K562 (cell line): Measurements from ENCODE around the gene EEFSEC. TPM values are rescaled to one million over a fixed set of nuclear protein-coding genes. Genes with fewer than 3 reads are reported as not detected.

Experiments used
- C11orf30 ChIP-seq: fragments of 450-650 bp; IDR thresholded peaks from 2 replicates; pipeline ENCODE4 v1.6.1; 2016; ENCODE audit warnings: low read depth, mild to moderate bottlenecking
- CTBP1 ChIP-seq: fragments of 450-650 bp; IDR thresholded peaks from 2 replicates; pipeline ENCODE4 v1.6.1; 2016; ENCODE audit warnings: borderline replicate concordance
- GABPB1 ChIP-seq: sonication (generic); formaldehyde crosslinking; IDR thresholded peaks from 2 replicates; pipeline ENCODE4 v1.8.0; 2022; ENCODE audit warnings: mild to moderate bottlenecking, missing genetic modification reagents
- MAFK ChIP-seq: IDR thresholded peaks from 2 replicates; pipeline ENCODE4 v1.6.1; 2011; ENCODE audit warnings: low read length, improper control_type of control experiment
- MEIS2 ChIP-seq: fragments of 450-650 bp; IDR thresholded peaks from 2 replicates; pipeline ENCODE4 v1.6.1; 2014; ENCODE audit warnings: mild to moderate bottlenecking; ENCODE audit not compliant: partially characterized antibody
- MTA2 ChIP-seq: fragments of 450-650 bp; IDR thresholded peaks from 2 replicates; pipeline ENCODE4 v1.6.1; 2016; ENCODE audit warnings: low read depth
- MYNN ChIP-seq, 2 experiments: sonication (generic); formaldehyde crosslinking in 1 of 2; IDR thresholded peaks; 2 replicates each; pipeline versions ENCODE4 v1.5.0 to v1.6.1; 2016 to 2020; ENCODE audit warnings: antibody characterized with exemption in 1 of 2, missing genetic modification reagents in 1 of 2
- NFYB ChIP-seq: IDR thresholded peaks from 2 replicates; pipeline ENCODE4 v1.6.1; 2011; ENCODE audit warnings: mild to moderate bottlenecking, moderate library complexity; ENCODE audit not compliant: insufficient read length; ENCODE audit errors: extremely low read depth
- NR4A1 ChIP-seq, 2 experiments: fragments of 250-450 bp in 1 of 2; fragments of 450-650 bp in 1 of 2; sonication (Bioruptor Pico) in 1 of 2; IDR thresholded peaks; 2 replicates each; pipeline versions ENCODE4 v1.4.0 to v1.6.1; 2016 to 2020; ENCODE audit warnings: mild to moderate bottlenecking in 2 of 2, missing compliant biosample characterization in 1 of 2, missing genetic modification characterization in 1 of 2, moderate library complexity in 1 of 2
- SAP30 ChIP-seq: fragments of 200-600 bp; sonication (generic); IDR thresholded peaks from 2 replicates; pipeline ENCODE4 v1.6.1; 2012; ENCODE audit warnings: borderline replicate concordance, low read depth, mild to moderate bottlenecking, moderate library complexity, low read length, control low read depth, inconsistent platforms; ENCODE audit not compliant: insufficient read depth, poor library complexity, severe bottlenecking
- TRIM24 ChIP-seq, 2 experiments: fragments of 450-650 bp; IDR thresholded peaks; 2 replicates each; pipeline ENCODE4 v1.6.1; 2016
- polyA plus RNA-seq, 8 experiments: library from polyadenylated mRNA; depleted of rRNA in 4 of 8; stranded (reverse) in 5 of 8; unstranded in 3 of 8; fragments of >200 nt; fragmentation: Nextera tagmentation in 2 of 8; fragmentation: Illumina TruSeq in 1 of 8; extraction: Ambion mirVana in 2 of 8; extraction: Trizol in 1 of 8; gene quantifications; 2 replicates each; pipeline versions ENCODE4 v1.2.1 to v1.2.3, GENCODE V29; 2011 to 2014; ENCODE audit warnings: inconsistent platforms in 1 of 8, missing spikeins in 1 of 8
- total RNA-seq, 7 experiments: library from RNA; depleted of rRNA in 6 of 7; stranded (reverse); fragments of >200 nt in 6 of 7; fragmentation: Illumina TruSeq in 2 of 7; extraction: Trizol in 2 of 7; gene quantifications; 2 replicates each; pipeline versions ENCODE4 v1.2.1 to v1.2.3, GENCODE V29; 2011 to 2021; ENCODE audit warnings: low replicate concordance in 1 of 7
- TF ChIP-seq, protein P1 (sequence below): fragments of 250-450 bp; sonication (Bioruptor Pico); IDR thresholded peaks from 2 replicates; pipeline ENCODE4 v1.4.0; 2020

Gene EEFSEC
- total and polyA plus RNA-seq, 9 of the 15 experiments (the other 6 are each of a cell fraction or from before 2014, with no cell fraction given): 0.35 to 11.8 (median 7.7) TPM

DNA sequence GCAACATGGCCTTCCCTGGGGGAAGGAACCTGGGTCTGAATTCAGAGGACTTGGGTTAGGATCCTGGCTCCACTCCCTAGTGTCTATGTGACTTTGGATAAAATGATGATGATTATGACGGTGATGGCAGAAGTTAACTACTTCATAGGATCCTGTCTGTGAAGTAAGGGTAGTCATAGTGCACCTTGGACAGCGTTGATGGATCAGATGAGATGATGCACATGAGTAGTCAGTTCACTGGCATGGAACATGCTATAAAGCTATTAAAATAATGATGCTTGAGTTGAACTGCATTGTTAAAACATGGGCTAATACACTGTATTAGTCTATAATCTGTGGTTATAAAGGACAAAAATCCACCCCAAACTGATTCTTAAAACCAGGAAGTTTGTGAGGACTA is 62.0 kb downstream of the EEFSEC start (continued):
- TF ChIP-seq, protein P1, sequence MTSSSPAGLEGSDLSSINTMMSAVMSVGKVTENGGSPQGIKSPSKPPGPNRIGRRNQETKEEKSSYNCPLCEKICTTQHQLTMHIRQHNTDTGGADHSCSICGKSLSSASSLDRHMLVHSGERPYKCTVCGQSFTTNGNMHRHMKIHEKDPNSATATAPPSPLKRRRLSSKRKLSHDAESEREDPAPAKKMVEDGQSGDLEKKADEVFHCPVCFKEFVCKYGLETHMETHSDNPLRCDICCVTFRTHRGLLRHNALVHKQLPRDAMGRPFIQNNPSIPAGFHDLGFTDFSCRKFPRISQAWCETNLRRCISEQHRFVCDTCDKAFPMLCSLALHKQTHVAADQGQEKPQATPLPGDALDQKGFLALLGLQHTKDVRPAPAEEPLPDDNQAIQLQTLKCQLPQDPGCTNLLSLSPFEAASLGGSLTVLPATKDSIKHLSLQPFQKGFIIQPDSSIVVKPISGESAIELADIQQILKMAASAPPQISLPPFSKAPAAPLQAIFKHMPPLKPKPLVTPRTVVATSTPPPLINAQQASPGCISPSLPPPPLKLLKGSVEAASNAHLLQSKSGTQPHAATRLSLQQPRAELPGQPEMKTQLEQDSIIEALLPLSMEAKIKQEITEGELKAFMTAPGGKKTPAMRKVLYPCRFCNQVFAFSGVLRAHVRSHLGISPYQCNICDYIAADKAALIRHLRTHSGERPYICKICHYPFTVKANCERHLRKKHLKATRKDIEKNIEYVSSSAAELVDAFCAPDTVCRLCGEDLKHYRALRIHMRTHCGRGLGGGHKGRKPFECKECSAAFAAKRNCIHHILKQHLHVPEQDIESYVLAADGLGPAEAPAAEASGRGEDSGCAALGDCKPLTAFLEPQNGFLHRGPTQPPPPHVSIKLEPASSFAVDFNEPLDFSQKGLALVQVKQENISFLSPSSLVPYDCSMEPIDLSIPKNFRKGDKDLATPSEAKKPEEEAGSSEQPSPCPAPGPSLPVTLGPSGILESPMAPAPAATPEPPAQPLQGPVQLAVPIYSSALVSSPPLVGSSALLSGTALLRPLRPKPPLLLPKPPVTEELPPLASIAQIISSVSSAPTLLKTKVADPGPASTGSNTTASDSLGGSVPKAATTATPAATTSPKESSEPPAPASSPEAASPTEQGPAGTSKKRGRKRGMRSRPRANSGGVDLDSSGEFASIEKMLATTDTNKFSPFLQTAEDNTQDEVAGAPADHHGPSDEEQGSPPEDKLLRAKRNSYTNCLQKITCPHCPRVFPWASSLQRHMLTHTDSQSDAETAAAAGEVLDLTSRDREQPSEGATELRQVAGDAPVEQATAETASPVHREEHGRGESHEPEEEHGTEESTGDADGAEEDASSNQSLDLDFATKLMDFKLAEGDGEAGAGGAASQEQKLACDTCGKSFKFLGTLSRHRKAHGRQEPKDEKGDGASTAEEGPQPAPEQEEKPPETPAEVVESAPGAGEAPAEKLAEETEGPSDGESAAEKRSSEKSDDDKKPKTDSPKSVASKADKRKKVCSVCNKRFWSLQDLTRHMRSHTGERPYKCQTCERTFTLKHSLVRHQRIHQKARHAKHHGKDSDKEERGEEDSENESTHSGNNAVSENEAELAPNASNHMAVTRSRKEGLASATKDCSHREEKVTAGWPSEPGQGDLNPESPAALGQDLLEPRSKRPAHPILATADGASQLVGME: no peak
- TF ChIP-seq MTA2 (no peak), MYNN (IDR thresholded peaks at IDR 0.05) (no peak), MYNN (CRISPR knock-in tag; IDR thresholded peaks at IDR 0.05) (no peak), NR4A1 (CRISPR knock-in tag; IDR thresholded peaks at IDR 0.05) (no peak), NR4A1 (tag; IDR thresholded peaks at IDR 0.05) (no peak), NFYB (no peak), TRIM24 (IDR thresholded peaks at IDR 0.05) (no peak), C11orf30 (no peak), MAFK (no peak), GABPB1 (CRISPR knock-in tag) (no peak), MEIS2 (no peak), SAP30 (no peak), CTBP1 (no peak)
